GM10248 (cell line): ENCODE measurements around the gene ZCCHC13.

Experiments used
- CTCF ChIA-PET: fragments of 300-600 bp; sonication (Branson Sonifier 250); formaldehyde crosslinking; extraction: SDS; loops from one replicate; lab custom pipeline; 2021; ENCODE audit warnings: antibody characterized with exemption; lab: Yijun Ruan, JAX
- POLR2A ChIA-PET: fragments of 350-650 bp; sonication (Branson Sonifier 250); formaldehyde crosslinking; extraction: SDS; loops from one replicate; lab custom pipeline; 2020; ENCODE audit warnings: antibody characterized with exemption; lab: Yijun Ruan, JAX
- DNase-seq: peaks from one replicate; pipeline ENCODE4 v3.0.0; 2012; ENCODE audit errors: extremely low spot score
- CTCF ChIP-seq: IDR thresholded peaks from 2 replicates; pipeline ENCODE4 v1.5.1; 2012; ENCODE audit warnings: mild to moderate bottlenecking, low read depth; ENCODE audit errors: extremely low read depth, missing control alignments, control extremely low read depth

ZCCHC13 gene

GRCh38 chrX:74274516-74274915 is 29.5 kb upstream of the ZCCHC13 start:
- ChIA-PET CTCF (interaction anchor here (1.6 kb wide), 1 partner anchor 18 kb away, joined by 6 read pairs; no protein-coding TSS in a partner anchor), POLR2A (no interaction called here)
- no peak for DNase-seq
- no peak for TF ChIP-seq CTCF

DNA sequence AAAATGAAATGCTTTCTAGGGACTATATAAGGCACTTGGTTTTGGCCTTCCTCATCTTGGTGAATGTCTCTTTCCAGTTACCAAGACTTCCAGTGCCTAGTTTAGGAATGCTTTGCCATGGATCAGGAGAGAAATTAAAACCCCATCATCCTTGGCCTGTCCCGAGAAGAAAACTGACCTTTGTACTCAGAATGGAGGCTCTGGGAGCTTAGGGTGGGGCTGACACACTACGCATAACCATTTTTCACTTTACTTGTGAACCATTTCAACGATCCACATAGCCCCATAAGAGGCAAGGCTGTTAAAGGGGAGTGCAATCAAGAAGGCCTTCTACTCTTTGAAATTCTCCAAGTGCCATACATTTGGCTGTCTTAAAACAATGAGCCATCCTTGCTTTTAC is 26.7 kb upstream of the ZCCHC13 start:
- DNase-seq: no peak
- POLR2A ChIA-PET: no interaction called here
- no peak for TF ChIP-seq CTCF
- CTCF ChIA-PET: no interaction called here

DNA sequence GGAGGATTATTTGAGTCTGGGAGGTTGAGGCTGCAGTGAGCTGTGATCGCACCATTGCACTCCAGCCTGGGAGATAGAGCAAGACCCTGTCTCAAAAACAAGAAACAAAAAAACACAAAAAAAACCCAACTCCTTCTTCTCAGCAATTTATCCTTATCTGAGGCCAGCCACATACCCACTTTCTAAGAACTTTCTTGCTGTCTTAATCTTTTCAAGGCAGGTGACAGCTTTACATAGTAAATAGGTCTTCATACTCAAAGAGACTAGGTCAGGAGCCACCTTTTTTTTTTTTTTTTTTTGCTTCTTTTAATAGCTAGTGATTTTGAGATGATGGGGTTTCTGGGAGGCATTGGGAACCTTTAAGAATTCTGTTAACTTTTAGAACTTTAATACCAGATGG is 26.1 kb upstream of the ZCCHC13 start:
- POLR2A ChIA-PET: no interaction called here
- TF ChIP-seq CTCF: no peak
- CTCF ChIA-PET: interaction anchor here (1.7 kb wide), 1 partner anchor 14 kb away, joined by 3 read pairs; no protein-coding TSS in a partner anchor
- no peak for DNase-seq

GRCh38 chrX:74280759-74281158 is 23.2 kb upstream of the ZCCHC13 start:
- no peak for TF ChIP-seq CTCF
- DNase-seq: no peak
- CTCF ChIA-PET: interaction anchor here (1.2 kb wide), 1 partner anchor 11 kb away, joined by 3 read pairs; no protein-coding TSS in a partner anchor
- POLR2A ChIA-PET: no interaction called here

DNA sequence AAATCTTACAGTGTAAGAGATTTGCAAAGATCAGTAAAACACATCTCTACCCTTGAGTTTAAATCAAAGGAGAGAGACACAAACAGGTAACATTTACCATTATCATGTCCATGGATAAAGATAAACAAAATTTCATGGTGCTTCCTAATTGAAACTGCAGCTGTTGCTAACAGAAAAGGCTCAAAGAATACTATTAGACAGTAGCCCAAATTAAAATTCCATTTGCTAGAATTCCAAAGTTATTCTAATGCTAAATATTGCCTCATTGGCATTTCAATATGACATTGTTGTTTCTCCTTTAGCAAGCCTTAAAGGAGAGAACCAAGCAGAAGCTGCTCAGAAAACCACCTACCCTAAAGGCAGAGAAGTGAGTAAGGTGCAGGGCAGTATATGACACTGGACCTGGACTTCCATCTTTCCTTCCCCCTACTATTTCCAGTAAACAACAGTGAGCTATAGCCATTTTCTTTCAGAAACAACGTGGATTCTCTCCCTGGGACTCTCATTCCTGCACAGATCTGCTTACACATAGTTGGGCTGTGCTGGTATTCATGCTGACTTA is 19.5 kb upstream of the ZCCHC13 start:
- DNase-seq: no peak
- CTCF ChIA-PET: no interaction called here
- POLR2A ChIA-PET: no interaction called here

GRCh38 chrX:74286950-74287740 is 16.8 kb upstream of the ZCCHC13 start:
- POLR2A ChIA-PET: no interaction called here
- DNase-seq: no peak
- CTCF ChIA-PET: no interaction called here
- TF ChIP-seq CTCF: no peak

More for the DNA sequence above, 19.5 kb upstream of the ZCCHC13 start:
- TF ChIP-seq CTCF: no peak
